Dedifferentiated amniotic fluid mesenchymal stem cell (primary cell): ENCODE results near the gene CFDP1.

Experiments used
- DNase-seq: peaks from one replicate; pipeline ENCODE4 v3.0.0-alpha.2; 2016; ENCODE audit errors: extremely low spot score

CFDP1 gene

DNA sequence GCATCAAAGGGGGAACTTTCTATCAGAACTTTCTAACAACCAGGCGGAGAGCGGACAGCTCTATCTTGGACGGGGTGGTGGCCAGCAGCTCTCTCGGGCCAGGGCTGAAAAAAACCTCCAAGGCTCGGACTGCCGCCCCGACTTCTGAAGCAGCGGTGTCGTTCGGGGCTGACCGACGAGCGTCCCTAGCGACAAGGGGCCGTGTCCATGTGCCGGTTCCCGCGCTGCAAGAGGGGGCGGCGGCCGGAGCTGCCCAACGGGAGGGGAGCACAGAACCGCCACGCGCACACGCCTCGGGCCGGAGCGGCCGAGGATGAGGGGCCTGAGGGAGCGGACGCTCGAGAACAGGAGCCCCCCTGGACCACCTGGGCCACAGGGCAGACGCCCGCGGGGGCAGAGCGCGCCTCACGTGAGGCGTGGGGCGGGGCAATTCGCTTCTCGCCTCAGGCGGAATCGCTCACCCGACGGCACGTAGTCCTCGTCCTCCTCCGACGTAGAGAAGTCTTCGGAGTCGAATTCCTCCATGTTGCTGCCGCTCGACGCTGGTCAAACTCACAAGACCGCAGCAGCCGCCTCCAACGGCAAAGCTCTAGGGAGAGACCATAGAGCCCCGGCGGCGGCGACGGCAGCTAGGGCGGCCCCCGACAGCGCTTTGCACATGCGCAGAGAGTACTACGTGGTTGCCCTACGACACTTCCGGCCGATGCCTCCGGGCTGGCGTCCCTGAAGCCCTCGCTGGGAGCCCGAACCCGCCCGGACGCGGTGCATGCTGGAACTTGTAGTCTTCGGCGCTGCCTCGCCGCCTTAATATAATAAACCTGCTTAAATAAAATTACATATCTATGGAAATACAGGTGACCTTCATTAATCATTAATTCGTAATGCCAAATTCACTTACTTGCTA lies at the start of gene CFDP1:
Gene CFDP1 (minus strand): TSS at position 676 of the 904 bp plus-strand sequence. CDS start 151 bp downstream, at position 525.
- DNase-seq, result peak; percentile 94

DNA sequence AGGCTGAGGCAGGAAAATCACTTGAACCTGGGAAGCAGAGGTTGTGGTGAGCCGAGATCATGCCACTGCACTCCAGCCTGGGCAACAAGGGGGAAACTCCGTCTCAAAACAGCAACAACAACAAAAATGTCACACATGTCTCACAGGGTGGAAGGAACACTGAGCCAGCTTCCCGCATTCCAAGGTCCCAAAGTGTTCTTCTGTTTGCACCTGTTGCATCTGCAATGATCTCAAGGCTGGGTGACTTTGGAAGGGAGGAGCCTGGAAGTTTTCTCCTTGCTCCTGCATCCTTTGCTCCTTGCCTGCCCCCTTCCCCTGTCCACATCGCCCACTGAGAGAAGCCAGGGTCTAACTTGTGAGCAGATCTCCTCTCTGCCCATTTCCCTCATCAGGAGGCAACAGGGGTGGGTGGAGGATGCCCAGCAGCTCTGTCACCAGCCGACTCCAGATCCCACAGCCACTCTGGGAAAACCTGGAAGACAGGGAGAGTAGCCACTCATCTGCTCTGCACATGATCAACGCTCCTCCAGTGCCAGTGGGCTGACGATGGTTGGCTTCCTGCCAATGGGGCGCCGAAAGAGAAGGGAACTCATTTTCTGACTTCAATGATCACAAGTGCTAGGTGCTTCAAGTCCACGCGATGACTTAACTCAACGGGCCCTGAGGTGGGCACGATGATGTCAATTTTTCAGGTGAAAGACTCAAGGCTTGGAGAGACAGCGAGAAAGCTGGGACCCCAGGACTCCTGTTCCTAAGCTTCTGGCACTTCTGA lies 49.3 kb upstream of the CFDP1 start:
- no peak for DNase-seq

- DNase-seq, result no peak
Measured at GRCh38 chr16:75481475-75481874, 48.2 kb upstream of the CFDP1 start.

DNA sequence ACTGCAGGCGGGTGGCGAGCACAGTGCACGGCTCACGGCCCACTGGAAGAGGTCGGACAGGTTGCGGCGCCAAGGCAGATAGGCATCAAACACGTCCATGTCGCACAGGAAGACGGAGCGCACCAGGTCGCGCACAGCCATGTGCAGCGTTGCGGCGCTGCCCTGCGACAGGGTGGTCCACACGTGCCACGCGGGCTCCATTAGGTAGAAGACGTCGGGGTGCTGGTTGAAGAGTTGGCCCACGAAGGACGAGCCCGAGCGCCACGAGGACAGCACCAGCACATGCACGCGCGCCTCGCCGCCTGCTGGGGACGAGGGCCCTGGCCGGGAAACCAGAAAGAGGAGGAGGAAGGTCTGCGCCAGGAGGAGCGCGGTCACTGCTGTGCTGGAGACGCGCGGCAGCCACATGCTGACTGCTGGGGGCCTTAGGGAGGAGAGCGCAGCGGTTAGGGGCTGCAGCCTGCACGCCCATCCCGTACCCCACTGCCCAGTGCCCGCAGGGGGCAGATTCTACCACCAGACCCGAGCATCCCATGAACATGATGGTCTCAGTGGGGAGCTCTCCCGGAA lies 46.2 kb upstream of the CFDP1 start:
- DNase-seq, result no peak

GRCh38 chr16:75478480-75479345 lies 45.4 kb upstream of the CFDP1 start:
- DNase-seq, result no peak

DNA sequence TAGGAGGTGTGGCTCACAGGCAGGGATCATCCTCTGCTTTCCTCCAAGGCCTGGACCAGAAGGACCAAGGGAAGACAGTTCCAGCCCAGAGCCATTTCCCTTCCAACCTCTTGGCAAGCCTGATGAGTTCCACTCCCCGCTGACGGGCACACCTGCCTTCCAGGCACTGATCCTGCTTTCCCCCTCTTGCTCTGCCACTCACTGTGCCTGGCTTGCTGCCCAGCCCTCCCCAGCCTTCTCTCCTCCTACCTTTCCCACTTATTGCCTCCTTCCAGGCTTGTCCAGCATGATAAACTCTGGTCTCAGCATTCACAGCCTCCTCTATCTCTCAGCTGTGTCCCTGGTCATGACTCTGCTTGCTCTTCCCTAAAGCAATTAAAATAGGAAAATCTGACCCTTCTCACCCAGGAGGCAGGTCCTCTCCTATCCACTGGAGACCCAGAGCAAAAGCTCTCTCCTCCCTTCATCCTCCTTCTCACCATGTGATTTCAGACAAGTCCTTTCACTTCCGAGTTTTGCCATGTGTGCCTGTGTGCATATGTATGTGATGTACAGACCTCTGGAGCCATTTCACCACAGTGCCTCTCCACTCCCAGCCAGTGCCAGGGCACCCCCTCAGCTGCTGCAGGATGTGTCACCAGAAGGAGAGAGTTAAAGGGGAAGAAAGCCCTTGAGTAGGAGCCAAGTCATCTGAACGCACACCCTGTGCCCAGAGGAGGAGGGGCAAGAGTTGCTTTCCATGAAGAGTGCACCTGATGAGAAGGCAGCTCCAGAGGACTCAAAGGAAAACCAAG lies 44.6 kb upstream of the CFDP1 start:
- DNase-seq, result no peak

DNA sequence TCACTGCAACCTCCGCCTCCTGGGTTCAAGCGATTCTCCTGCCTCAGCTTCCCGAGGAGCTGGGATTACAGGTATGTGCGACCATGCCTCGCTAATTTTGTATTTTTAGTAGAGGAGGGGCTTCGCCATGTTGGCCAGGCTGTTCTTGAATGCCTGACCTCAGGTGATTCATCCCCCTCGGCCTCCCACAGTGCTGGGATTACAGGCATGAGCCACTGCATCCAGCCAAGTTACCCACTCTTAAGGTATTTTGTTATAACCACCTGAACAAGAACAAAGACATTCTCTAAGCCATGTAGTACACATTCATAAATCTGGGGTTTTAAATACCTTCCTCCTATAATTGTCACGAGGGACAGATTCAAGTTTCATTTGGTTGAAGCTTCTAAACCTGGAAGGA lies 43.5 kb upstream of the CFDP1 start:
- no peak for DNase-seq

- no peak for DNase-seq
Measured at GRCh38 chr16:75475420-75475847, 42.1 kb upstream of the CFDP1 start.

DNA sequence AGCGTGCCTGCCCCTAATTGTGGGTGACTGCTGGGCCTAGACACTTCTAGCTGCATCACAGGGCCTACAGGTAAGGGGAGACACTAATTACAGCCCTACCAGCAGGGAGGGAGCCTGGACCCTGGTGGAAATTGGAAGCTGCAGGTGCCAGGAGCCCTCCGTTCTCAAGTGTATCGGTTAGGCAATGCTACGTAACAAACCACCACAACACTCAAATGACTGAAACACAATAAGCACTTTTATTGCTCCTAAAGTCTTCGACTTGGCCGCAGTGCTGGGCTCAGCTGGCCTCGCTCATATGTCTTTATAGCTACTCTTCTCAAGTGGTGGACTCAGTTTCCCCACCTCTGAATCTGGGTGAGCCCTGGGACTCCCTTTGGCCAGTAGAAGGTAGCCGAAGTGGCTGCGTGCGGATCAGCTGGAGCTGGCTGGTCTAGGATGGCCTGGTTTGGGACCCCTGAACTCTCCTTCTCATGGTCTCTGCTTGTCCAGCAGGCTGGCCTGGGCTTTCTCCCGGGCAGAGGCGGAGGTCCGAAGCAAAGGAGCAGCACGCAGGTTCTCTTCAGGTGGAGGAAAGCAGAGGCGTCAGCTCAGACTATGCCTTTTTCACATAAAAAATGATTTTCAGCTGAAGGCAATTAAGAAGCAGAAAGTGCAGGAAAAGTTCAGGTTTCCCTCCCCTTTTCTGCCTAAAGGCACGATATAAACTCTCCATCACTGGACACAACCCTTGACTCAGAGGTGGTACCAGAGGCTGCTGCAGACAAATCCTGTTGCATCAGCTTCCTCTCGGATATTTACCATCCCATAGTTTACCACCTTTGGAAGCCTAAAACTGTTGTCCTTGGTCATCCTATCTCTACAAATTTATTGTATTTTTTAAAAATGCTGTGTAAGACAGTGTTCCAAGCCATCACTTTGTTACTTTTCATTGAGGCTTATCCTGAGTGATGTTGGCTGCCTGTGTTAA lies 39.9 kb upstream of the CFDP1 start:
- DNase-seq, result no peak

- peak; percentile 73 for DNase-seq
Measured at GRCh38 chr16:75471723-75472633, 38.7 kb upstream of the CFDP1 start.

- no peak for DNase-seq
Measured at GRCh38 chr16:75466760-75467159, 33.5 kb upstream of the CFDP1 start.

GRCh38 chr16:75464122-75464918 lies 31.0 kb upstream of the CFDP1 start, which contains the start of gene TMEM170A:
Gene TMEM170A (minus strand): TSS chr16:75464689. CDS start chr16:75464600, 89 bp downstream.
- peak; percentile 98 for DNase-seq

GRCh38 chr16:75463389-75464121 lies 30.3 kb upstream of the CFDP1 start:
- DNase-seq, result peak; percentile 15

- no peak for DNase-seq
Measured at GRCh38 chr16:75462806-75463205, 29.5 kb upstream of the CFDP1 start.

GRCh38 chr16:75461575-75461974 lies 28.3 kb upstream of the CFDP1 start:
- DNase-seq, result no peak

DNA sequence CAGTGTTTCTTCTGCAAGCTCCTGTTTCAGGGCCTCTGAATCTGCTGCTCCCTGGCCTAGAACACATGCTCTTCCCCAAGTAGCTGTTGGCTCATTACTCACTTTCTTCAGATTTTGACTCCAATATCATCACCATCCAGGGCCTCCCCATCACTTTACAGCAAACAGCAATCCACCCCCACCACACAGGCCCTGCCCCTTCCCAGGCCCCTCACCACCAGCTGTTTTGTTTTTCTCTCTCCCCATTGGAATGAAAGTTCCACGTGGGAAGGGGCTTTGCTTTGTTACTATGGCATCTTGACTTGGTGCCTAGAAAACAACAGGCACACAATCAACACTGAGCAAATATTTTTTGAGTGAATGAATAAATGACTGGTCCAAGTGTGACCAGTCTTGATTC lies 27.1 kb upstream of the CFDP1 start:
- DNase-seq, result peak; percentile 17

DNA sequence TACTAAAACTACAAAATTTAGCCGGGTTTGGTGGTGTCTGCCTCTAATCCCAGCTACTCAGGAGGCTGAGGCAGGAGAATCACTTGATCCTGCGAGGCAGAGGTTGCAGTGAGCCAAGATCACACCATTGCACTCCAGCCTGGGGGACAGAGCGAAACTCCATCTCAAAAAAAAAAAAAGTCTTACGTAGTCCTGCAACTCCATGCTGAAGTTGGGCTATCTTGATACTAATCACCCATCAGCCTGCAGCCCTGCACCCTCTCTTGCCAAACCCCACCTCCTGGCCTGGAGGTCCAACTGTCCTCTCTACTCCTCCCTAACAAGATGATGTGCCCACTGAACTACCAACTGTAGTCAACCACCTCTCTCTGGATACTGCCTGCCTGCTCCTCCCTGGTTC lies 26.4 kb upstream of the CFDP1 start:
- DNase-seq, result no peak
